Measurements from ENCODE around the gene TMEM17.

Gene TMEM17

DNA sequence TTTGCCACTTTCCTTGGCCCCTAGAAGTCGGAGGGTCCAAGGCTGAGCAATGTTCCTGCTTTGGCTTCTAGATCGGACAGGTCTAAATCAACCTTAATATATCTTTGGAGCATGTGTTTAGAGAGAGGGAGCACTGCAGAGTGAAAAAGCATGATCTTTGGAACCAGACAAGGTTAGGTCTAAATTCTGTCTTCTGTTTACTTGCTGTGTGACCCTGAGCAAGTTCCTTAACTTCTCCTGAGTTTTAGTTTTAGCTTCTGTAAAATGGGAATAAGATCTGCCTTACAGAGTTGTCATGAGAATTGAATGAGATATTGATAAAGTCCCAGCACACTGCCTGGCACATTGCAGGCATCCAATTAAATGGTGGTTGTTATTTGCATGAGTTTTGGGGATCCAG, 13.9 kb downstream of the TMEM17 start:
- no peak overlapping the region for H3K27ac Mint-ChIP-seq
- no peaks in the 10 kb centered on the region for H3K9me3 Mint-ChIP-seq
- no peak overlapping the region for H3K4me3 Mint-ChIP-seq

DNA sequence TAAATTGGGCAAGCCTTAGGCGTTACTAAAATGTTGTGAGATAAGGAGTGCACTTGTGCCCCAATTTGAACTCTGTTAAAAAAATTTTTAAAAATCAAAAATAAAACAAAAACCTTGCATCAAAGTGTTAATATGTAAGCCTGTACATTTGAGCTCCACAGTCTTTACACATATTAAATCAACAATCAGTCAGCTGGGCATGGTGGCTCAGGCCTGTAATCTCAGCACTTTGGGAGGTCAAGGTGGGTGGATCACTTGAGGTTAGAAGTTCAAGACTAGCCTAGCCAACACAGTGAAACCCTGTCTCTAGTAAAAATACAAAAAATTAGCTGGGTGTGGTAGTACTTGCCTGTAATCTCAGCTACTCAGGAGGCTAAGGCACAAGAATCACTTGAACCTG, 16.3 kb downstream of the TMEM17 start:
- Mint-ChIP-seq H3K4me3 (no peak overlapping the region), H3K36me3 (no peaks in the 10 kb centered on the region)

More for the DNA sequence above, 13.9 kb downstream of the TMEM17 start:
- H3K36me3 Mint-ChIP-seq = no peaks in the 10 kb centered on the region
- no peaks in the 10 kb centered on the region for H3K4me1 Mint-ChIP-seq
- no peak for DNase-seq (ENCODE audit: low spot score in 2 of 2)
- ATAC-seq = no peak

DNA sequence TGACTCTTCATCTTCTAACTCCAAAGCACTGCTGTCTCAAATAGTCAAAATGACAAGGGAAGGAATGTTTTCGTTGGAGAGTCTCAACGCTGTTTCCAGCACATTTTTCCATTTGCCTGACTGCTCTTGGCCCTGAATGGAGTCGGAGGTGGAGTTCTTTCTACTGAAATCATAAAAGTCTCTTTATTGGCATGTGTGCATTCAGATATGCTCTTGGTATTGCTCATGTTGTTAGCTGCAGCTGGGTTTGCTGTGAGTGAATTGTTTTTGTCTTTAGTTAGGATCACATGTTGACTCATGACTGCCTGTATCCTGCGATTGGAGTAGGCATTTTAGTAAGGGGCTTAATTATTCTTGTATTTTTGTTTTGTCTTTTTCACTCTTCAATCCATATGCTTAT, 16.8 kb downstream of the TMEM17 start:
- ATAC-seq = no peak
- no peak for DNase-seq (ENCODE audit: low spot score in 2 of 2)
- H3K9me3 Mint-ChIP-seq = no peaks in the 10 kb centered on the region
- no peaks in the 10 kb centered on the region for H3K4me1 Mint-ChIP-seq
- no peaks in the 10 kb centered on the region for H3K36me3 Mint-ChIP-seq
- H3K4me3 Mint-ChIP-seq = no peak overlapping the region
- no peak overlapping the region for H3K27ac Mint-ChIP-seq

More for the DNA sequence above, 16.3 kb downstream of the TMEM17 start:
- H3K4me1 Mint-ChIP-seq = no peaks in the 10 kb centered on the region
- DNase-seq (ENCODE audit: low spot score in 2 of 2) (no peak), ATAC-seq (no peak)
- no peaks in the 10 kb centered on the region for H3K9me3 Mint-ChIP-seq
- no peak overlapping the region for H3K27ac Mint-ChIP-seq

DNA sequence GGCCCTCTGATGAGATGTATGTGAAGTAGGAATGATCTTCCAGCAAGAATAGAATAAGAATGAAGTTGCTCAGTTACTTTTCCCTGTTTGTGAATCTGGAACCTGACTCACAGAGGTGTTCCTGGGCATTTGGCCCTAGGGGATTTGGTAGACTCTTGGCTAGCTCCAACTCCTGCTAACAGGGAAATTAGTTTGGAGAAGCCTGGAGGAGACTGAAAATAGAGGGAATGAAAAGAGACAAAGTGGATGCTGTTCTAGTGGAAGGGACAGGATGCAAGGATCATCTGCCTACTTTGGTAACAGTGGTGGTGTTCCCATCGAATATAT, 19.6 kb downstream of the TMEM17 start:
- H3K27ac Mint-ChIP-seq = no peak overlapping the region
- no peak overlapping the region for H3K4me3 Mint-ChIP-seq
- H3K9me3 Mint-ChIP-seq = no peaks in the 10 kb centered on the region
- no peak for ATAC-seq
- no peaks in the 10 kb centered on the region for H3K4me1 Mint-ChIP-seq
- no peaks in the 10 kb centered on the region for H3K36me3 Mint-ChIP-seq
- no peak for DNase-seq (ENCODE audit: low spot score in 2 of 2)

DNA sequence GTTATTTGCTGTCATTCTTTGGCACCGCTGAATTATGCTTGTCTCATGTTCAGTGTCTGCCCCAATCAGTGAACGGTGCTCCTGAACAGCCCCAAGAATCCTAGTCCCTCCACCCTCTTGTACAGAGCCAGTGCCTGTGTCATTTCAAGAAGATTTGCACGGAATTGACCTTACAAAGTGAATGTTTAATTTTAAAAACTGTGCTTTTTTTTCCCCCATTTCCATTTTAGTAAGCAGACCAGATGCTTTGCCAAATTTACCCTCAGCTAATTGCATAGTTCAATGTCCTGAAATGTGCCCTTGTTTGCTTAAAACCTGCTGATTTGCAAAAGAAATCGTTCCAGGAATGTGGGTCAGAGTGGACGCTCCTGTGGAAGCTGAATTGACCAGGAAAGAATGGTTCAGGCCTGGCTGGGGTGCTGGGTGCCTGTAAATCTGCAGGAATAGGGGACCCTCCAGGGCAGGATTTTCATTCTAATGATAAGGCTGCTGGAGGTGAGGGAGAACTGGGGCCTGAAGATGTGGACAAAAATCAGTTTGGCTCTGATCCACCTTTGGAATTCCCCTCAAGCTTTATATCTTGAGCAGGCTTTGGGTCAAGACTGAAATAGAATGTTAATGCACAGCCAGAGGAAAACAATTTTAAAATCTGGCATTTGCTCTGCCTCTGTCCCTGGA, 20.1 kb downstream of the TMEM17 start:
- no peaks in the 10 kb centered on the region for H3K9me3 Mint-ChIP-seq
- no peak for DNase-seq (ENCODE audit: low spot score in 2 of 2)
- no peak for ATAC-seq
- H3K4me1 Mint-ChIP-seq = no peaks in the 10 kb centered on the region
- H3K36me3 Mint-ChIP-seq = no peaks in the 10 kb centered on the region
- H3K4me3 Mint-ChIP-seq = no peak overlapping the region
- H3K27ac Mint-ChIP-seq = no peak overlapping the region

DNA sequence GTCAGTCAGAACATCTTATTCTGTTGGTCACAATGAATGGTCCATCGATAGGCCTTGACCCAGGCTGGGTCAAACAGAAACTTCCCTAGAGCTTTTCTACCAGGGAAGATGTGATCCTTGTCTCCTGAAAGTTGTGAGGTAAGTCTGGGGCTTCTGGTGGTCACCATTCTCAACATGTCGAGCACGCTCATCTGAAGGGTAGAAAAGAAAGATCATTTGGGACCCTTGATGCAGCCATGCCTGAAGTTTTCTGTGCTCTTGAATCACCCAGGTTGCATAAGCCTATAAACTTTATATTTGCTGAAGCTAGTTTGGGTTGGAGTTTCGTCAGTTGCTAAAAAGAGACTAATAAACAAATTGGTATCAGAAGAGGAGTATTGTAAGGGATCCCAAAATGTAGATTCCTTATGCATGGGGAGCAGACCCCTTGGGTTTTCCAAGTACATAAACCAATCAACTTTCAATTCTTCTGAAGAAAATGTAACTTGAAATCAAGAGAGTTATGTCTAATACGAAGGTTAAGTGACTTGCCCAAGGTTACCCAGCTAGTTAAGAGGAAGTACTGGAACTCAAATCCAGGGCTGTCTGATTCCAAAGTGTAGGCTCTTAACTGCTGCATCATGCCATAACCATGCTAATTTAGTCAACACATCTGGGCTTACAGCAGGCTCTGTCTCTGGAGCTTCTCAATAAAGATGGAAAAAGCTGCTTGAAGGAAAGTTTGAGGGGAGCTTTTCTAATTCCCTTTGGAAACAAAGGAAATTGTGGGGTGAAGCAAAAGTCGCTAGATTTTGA, 23.2 kb downstream of the TMEM17 start:
- DNase-seq (ENCODE audit: low spot score in 2 of 2) (no peak), ATAC-seq (no peak)
- Mint-ChIP-seq H3K36me3 (no peaks in the 10 kb centered on the region), H3K9me3 (no peaks in the 10 kb centered on the region), H3K27ac (no peak overlapping the region), H3K4me3 (no peak overlapping the region), H3K4me1 (no peaks in the 10 kb centered on the region)

DNA sequence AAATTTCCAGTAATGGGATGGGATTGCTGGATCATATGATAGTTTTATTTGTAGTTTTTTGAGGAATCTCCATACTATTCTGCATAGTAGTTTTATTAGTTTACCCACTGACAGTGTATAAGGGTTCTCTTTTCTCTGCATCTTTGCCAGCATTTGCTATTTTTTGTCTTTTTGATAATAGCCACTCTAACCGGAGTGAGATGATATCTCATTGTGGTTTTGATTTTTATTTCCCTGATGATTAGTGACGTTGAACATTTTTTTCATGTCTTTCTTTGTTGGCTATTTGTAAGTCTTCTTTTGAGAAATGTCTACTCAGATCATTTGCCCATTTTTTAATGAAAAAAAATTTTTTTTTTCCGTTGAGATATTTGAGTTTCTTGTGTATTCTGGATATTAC, 26.1 kb downstream of the TMEM17 start:
- no peak overlapping the region for H3K27ac Mint-ChIP-seq
- H3K4me3 Mint-ChIP-seq = no peak overlapping the region
- H3K4me1 Mint-ChIP-seq = peaks cover 9% of the 10 kb centered on the region
- H3K9me3 Mint-ChIP-seq = no peaks in the 10 kb centered on the region
- H3K36me3 Mint-ChIP-seq = no peaks in the 10 kb centered on the region
- DNase-seq (ENCODE audit: low spot score in 2 of 2) = no peak
- no peak for ATAC-seq

DNA sequence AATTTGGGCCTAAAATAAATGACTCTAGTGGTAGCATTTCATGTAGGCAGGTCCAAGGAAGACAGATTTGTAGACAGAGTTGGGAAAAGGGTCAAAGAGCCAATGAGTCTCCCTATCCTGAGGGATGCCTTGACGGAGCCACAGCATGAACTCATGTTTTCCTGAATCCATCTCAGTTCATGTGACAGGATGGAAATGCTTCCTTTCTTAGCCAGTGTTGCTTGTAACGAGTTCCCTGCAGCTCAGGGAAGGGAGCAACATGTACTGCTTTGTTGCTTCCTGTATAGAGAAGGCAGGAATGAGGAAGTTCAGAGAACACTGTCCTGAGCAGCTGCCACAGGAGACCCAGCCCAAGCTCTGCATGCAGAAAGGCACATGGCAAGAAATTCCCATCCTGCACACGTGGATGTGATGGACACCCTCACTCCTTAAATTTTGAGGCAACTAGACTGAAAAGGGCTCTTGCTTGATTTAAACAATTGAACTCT, 27.9 kb downstream of the TMEM17 start:
- no peak overlapping the region for H3K27ac Mint-ChIP-seq

DNA sequence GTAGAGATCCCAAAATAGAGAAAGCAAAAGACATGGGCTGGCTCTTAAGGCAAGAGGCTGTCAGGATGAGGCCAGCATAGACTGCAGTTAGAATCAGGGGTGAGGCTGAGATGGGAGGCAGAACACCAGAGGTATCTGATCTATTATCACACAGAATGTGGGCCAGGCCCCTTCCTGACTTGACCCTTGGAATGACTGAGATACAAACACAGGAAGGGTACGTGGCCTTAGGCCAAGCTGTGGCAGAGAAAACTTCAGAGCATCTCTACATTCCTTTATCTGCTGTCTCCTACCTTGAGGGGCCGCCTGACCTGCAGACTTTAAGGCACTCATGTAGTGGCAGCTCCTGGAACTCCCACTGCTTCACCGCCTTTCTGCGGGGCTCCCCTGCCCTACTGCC, 28.4 kb downstream of the TMEM17 start:
- ATAC-seq = no peak
- Mint-ChIP-seq H3K9me3 (no peaks in the 10 kb centered on the region), H3K27ac (no peak overlapping the region), H3K4me1 (peaks cover 10% of the 10 kb centered on the region), H3K36me3 (no peaks in the 10 kb centered on the region), H3K4me3 (no peak overlapping the region)
- no peak for DNase-seq (ENCODE audit: low spot score in 2 of 2)

More for the DNA sequence above, 27.9 kb downstream of the TMEM17 start:
- Mint-ChIP-seq H3K9me3 (no peaks in the 10 kb centered on the region), H3K36me3 (no peaks in the 10 kb centered on the region), H3K4me3 (no peak overlapping the region), H3K4me1 (peaks cover 10% of the 10 kb centered on the region)
- DNase-seq (ENCODE audit: low spot score in 2 of 2) (no peak), ATAC-seq (no peak)

DNA sequence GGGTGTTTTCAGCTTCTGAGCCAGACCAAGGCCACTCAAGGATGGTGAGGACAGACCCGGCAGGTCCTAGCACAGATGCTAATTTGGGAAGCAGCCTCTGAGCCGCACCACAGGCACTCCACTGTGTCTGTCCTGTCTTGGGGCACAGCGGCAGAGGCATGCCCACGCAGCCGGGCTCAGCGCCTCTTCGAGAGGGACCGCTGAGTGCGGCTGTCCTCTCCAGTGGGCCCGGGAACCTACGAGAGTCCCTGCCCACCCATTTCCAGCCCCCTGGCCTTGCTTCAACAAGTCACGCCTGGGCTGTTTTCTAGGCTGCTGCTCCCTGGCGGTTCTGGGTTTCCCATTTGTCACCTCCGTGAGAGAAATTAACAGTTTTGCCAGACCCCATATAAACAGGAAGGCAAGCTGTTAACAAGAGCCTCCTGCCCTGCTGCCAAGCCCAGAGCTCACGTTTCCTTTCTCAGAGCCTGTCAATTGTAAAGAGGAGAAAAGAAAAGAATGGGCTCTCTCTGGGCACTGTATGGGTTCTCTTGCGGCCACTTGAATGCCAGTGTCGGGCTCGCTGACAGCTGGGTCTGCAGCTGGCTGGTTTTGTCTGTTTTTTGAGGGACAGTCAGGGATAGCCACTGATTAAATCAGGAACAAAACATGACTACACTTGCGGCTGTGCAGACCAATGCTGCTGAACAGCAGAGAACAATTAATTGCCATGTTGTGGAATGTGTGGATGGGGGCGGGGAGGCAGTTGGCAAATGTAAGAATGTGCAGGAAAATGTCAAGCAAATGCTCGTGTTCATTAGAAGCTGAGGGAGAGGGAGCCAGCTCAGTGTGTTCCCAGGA, 30.6 kb downstream of the TMEM17 start:
- no peak overlapping the region for H3K27ac Mint-ChIP-seq
- H3K4me1 Mint-ChIP-seq = peaks cover 10% of the 10 kb centered on the region
- peak overlapping the region; percentile 23 for H3K4me3 Mint-ChIP-seq
- no peaks in the 10 kb centered on the region for H3K9me3 Mint-ChIP-seq
- DNase-seq (ENCODE audit: low spot score in 2 of 2) (no peak), ATAC-seq (peak; percentile 36)
- H3K36me3 Mint-ChIP-seq = no peaks in the 10 kb centered on the region

DNA sequence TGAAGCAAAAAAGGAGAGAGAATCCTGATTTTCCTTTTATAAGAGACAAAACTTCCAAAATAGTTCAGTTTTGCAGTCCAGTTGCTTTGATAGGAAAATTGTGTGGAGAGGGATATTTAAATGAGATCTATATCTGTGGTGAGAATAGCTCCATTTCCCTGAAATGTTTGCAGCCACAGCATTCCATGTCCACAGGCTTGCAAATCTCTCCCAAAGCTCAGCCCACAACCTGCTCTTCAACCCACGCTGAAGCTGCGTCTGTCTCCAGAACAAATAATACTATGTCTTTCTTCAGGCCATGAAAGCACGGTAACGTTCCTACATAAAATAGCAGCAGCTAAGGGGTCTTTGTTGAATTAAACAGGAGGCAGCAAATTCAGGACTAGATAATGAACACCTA, 31.8 kb downstream of the TMEM17 start:
- no peak for ATAC-seq
- Mint-ChIP-seq H3K4me1 (peaks cover 10% of the 10 kb centered on the region), H3K36me3 (no peaks in the 10 kb centered on the region), H3K9me3 (no peaks in the 10 kb centered on the region), H3K27ac (no peak overlapping the region), H3K4me3 (no peak overlapping the region)
- DNase-seq (ENCODE audit: low spot score in 2 of 2) = no peak

DNA sequence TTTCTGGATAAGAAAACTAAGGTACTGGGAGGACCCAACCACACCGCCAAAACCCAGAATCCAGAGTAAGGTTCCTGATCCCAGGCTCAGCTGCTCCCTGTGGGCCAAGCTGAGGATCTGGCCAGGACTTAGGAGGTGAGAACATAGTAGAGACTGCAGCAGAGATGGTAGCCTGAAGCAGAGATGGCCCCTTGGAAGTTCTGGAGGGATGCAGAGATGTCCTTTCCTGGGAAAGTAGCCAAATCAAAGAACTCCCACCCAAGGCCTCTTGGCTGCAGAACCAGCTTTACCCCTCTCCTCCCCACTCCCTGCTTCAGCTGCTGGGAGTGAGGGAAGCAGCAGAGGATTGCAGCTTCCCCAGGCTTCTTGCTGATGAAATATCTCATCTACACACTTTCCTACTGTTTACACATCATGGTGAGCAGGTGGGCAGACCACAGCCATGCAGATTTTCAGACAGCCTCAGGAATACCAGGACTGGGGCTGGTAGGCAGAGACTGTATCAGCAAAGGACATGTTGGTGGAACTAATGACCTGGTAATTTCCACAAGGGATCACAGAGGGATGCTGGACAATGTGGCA, 32.7 kb downstream of the TMEM17 start:
- no peak overlapping the region for H3K27ac Mint-ChIP-seq
- peaks cover 10% of the 10 kb centered on the region for H3K4me1 Mint-ChIP-seq
- no peak overlapping the region for H3K4me3 Mint-ChIP-seq
- ATAC-seq (no peak), DNase-seq (ENCODE audit: low spot score in 2 of 2) (no peak)
- H3K36me3 Mint-ChIP-seq = no peaks in the 10 kb centered on the region
- H3K9me3 Mint-ChIP-seq = no peaks in the 10 kb centered on the region

DNA sequence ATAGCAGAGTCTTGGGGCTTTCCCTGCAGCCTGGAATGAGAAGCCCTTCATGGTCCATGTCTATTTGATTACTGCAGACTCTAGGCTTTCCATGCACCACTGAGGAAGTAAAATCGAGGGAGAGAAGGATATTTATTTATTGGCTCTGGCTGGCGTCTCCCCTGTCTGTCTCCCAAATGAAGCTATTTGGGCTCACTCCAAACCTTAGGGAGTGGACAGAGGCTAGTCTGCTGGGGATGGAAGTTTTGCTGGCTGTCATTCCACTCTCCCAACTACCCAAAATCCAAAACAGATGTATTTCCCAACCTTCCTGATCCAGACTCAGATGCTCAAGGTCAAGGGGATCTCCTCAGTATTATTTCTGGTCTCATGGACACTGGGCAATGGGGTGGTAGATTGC, 33.7 kb downstream of the TMEM17 start:
- peaks cover 10% of the 10 kb centered on the region for H3K4me1 Mint-ChIP-seq
- ATAC-seq (no peak), DNase-seq (ENCODE audit: low spot score in 2 of 2) (no peak)
- no peaks in the 10 kb centered on the region for H3K36me3 Mint-ChIP-seq
- no peaks in the 10 kb centered on the region for H3K9me3 Mint-ChIP-seq
- no peak overlapping the region for H3K4me3 Mint-ChIP-seq
- H3K27ac Mint-ChIP-seq = no peak overlapping the region

DNA sequence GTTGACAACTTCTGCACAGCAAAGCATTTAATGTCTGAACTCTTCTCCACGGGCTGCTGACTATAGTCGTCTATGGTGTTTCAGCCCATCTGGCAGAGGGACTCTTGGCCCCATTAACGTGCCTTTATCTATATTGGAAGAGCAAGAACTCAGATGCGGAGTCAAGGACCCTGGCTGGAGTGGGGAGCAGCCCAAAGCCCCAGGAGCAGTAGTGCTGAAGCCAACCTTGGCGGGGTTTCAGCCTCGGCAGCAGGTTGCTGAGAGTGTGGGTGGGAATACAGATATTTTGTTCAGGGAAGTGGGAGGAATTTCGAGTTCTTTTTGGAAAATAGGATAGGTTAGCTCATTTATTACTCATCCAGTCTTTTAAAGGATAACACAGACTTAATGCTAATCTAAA, 34.2 kb downstream of the TMEM17 start:
- DNase-seq (ENCODE audit: low spot score in 2 of 2) (no peak), ATAC-seq (no peak)
- Mint-ChIP-seq H3K4me3 (no peak overlapping the region), H3K36me3 (no peaks in the 10 kb centered on the region), H3K27ac (no peak overlapping the region), H3K4me1 (peaks cover 10% of the 10 kb centered on the region), H3K9me3 (no peaks in the 10 kb centered on the region)

DNA sequence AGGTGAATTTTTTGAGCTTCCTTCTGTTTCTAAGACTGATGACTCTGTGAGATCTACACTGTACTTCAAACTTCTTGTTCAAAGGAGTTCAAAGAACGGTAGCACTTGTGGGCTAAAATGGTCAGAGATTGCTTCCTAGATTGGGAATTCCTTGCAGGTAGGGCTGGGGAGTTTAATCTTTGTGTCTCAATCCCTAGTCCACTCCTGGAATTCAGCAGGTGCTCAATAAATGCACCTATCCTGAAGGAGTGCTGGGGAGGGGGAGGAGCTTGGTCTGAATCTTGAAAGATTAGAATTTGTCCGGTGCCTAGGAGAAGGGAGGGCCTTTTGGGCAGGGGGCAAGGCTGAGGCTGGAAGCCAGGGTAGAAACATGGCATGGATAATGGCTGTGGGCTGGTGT, 34.6 kb downstream of the TMEM17 start:
- Mint-ChIP-seq H3K36me3 (no peaks in the 10 kb centered on the region), H3K27ac (no peak overlapping the region), H3K4me3 (no peak overlapping the region), H3K4me1 (peaks cover 10% of the 10 kb centered on the region), H3K9me3 (no peaks in the 10 kb centered on the region)
- ATAC-seq (no peak), DNase-seq (ENCODE audit: low spot score in 2 of 2) (no peak)
